Measurements from ENCODE around the gene FBLIM1.
A peak's percentile ranks its signal among the peaks of the same experiment; 100 is the strongest.

The FBLIM1 gene

DNA sequence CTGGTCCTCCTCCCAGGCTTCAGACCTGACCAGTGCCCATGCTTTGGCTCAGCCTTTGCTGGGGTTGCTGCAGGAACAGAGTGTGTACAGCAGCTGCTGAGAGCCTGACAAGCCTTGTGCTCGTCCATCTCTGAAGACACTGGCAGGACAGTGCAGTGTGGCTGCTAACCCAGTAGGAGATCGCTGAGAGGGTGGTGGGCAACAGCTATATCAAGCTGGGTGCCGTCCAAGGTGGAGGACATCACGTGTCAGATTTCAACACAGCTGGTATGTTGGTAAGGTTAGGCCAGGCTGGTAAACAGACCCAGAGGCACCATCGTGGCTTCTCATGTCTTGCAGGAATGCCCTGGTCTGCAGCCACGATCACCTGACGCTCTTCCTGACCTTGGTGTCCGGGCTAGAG lies 40.4 kb upstream of the FBLIM1 start:
- TF ChIP-seq, protein P1, sequence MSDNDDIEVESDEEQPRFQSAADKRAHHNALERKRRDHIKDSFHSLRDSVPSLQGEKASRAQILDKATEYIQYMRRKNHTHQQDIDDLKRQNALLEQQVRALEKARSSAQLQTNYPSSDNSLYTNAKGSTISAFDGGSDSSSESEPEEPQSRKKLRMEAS (IDR thresholded peaks at IDR 0.05; ENCODE audit: low read depth, low read length), result no peak
- no peak for TF ChIP-seq MYC (IDR thresholded peaks at IDR 0.05; ENCODE audit: low read depth, low read length)
- H3K4me3 ChIP-seq (ENCODE audit: low read depth, low read length), result no peak overlapping the region
- DNase-seq (ENCODE audit: low read depth), result no peak

DNA sequence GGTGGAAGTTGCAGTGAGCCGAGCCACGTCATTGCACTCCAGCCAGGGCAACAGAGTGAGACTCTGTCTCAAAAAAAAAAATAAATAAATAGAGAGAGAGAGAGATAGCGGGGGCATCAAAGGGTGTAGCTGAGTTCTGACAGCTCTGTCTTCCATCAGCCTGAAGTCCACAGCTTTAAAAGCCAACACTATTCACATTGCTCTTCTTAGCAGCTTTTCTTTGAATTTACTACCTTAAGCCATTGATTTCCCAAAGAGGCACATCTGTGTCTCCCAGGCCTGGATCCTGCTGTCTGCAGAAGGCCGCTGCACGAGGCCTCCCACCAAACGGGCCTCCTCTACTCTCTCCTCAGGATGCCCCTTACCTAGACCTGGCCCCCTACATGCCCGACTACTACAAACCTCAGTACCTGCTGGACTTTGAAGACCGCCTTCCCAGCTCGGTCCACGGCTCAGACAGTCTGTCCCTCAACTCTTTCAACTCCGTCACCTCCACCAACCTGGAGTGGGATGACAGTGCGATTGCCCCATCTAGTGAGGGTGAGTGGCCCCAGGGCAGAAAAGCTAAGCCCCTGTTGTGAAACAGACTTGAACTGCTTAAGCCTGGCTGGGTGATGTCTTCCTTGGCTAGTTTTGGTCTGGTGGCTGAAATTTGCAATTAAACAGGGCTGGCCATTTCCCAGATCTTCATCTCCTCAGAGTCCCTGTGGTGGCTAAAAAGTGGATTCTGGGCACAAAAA lies 39.0 kb upstream of the FBLIM1 start:
- TF ChIP-seq MYC (IDR thresholded peaks at IDR 0.05; ENCODE audit: low read depth, low read length), result no peak
- TF ChIP-seq, protein P1 (IDR thresholded peaks at IDR 0.05; ENCODE audit: low read depth, low read length), result no peak
- no peak for TF ChIP-seq POLR2A (IDR thresholded peaks at IDR 0.05; ENCODE audit: extremely low read depth, insufficient read length)
- TF ChIP-seq, protein P2, sequence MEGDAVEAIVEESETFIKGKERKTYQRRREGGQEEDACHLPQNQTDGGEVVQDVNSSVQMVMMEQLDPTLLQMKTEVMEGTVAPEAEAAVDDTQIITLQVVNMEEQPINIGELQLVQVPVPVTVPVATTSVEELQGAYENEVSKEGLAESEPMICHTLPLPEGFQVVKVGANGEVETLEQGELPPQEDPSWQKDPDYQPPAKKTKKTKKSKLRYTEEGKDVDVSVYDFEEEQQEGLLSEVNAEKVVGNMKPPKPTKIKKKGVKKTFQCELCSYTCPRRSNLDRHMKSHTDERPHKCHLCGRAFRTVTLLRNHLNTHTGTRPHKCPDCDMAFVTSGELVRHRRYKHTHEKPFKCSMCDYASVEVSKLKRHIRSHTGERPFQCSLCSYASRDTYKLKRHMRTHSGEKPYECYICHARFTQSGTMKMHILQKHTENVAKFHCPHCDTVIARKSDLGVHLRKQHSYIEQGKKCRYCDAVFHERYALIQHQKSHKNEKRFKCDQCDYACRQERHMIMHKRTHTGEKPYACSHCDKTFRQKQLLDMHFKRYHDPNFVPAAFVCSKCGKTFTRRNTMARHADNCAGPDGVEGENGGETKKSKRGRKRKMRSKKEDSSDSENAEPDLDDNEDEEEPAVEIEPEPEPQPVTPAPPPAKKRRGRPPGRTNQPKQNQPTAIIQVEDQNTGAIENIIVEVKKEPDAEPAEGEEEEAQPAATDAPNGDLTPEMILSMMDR (IDR thresholded peaks at IDR 0.05; ENCODE audit: low read depth, low read length), result no peak
- H3K4me3 ChIP-seq (ENCODE audit: low read depth, low read length), result no peak overlapping the region
- DNase-seq (ENCODE audit: low read depth), result peak; percentile 42

GRCh38 chr1:15720861-15721260 lies 37.7 kb upstream of the FBLIM1 start:
- no peak for DNase-seq (ENCODE audit: low read depth)
- TF ChIP-seq, protein P1 (IDR thresholded peaks at IDR 0.05; ENCODE audit: low read depth, low read length), result no peak
- TF ChIP-seq MYC (IDR thresholded peaks at IDR 0.05; ENCODE audit: low read depth, low read length) (no peak), POLR2A (IDR thresholded peaks at IDR 0.05; ENCODE audit: extremely low read depth, insufficient read length) (no peak)
- TF ChIP-seq, protein P2 (IDR thresholded peaks at IDR 0.05; ENCODE audit: low read depth, low read length), result no peak
- H3K4me3 ChIP-seq (ENCODE audit: low read depth, low read length), result no peak overlapping the region

GRCh38 chr1:15722411-15722810 lies 36.2 kb upstream of the FBLIM1 start:
- TF ChIP-seq POLR2A (IDR thresholded peaks at IDR 0.05; ENCODE audit: extremely low read depth, insufficient read length) (no peak), MYC (IDR thresholded peaks at IDR 0.05; ENCODE audit: low read depth, low read length) (no peak)
- TF ChIP-seq, protein P1 (IDR thresholded peaks at IDR 0.05; ENCODE audit: low read depth, low read length), result no peak
- TF ChIP-seq, protein P2 (IDR thresholded peaks at IDR 0.05; ENCODE audit: low read depth, low read length), result no peak
- DNase-seq (ENCODE audit: low read depth), result no peak

DNA sequence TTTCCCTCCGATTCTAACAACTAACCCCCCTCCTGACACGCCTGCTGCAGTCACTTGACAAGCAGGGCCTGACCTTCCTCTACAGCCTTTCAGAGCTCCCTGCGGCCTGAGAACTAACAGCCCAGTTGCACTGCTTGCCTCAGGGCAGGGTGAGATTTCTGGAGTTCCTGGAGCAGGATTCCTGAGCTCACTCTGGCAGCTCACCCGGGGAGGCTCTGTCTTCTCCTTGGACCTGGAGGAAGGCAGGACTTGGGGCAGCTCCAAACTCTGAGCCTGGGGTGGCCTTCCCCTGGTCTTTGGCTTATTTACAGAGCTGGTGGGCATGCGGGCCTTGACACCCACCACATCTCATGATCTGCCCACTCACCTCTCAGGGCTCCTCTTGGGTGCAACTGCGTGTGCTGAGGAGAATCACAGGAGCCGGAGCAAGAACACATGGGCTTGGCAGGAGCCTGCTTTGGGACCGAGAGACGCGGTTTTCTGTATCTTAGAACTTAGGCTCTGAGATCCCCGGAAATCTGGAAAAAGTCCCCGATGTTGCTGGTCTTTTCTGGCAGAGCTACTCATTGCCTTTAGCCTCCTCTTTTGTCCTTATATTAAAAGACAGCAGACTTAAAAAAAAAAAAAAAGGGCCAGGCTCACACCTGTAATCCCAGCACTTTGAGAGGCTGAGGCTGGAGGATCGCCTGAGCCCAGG lies 35.6 kb upstream of the FBLIM1 start:
- DNase-seq (ENCODE audit: low read depth), result no peak
- TF ChIP-seq, protein P2 (IDR thresholded peaks at IDR 0.05; ENCODE audit: low read depth, low read length), result no peak
- no peak for TF ChIP-seq MYC (IDR thresholded peaks at IDR 0.05; ENCODE audit: low read depth, low read length)
- TF ChIP-seq, protein P1 (IDR thresholded peaks at IDR 0.05; ENCODE audit: low read depth, low read length), result no peak
- no peak for TF ChIP-seq POLR2A (IDR thresholded peaks at IDR 0.05; ENCODE audit: extremely low read depth, insufficient read length)
- H3K4me3 ChIP-seq (ENCODE audit: low read depth, low read length), result no peak overlapping the region

More at GRCh38 chr1:15722411-15722810, 36.2 kb upstream of the FBLIM1 start:
- H3K4me3 ChIP-seq (ENCODE audit: low read depth, low read length), result no peak overlapping the region
